K562 (cell line): ENCODE results near the gene INKA2. TPM values are rescaled to one million over a fixed set of nuclear protein-coding genes. Genes with fewer than 3 reads are reported as not detected.

Source experiments
- ATF7 ChIP-seq: fragments of 450-650 bp; IDR thresholded peaks from 2 replicates; pipeline ENCODE4 v1.7.1; 2014; ENCODE audit warnings: mild to moderate bottlenecking, moderate library complexity
- DPF2 ChIP-seq: fragments of 450-650 bp; IDR thresholded peaks from 2 replicates; pipeline ENCODE4 v1.6.1; 2016
- FOXJ3 ChIP-seq: sonication (generic); formaldehyde crosslinking; IDR thresholded peaks from 2 replicates; pipeline ENCODE4 v1.4.0; 2020; ENCODE audit warnings: mild to moderate bottlenecking, missing genetic modification reagents
- HSF4 ChIP-seq: fragments of 250-450 bp; sonication (Bioruptor Pico); IDR thresholded peaks from 2 replicates; pipeline ENCODE4 v2.1.2; 2022; ENCODE audit warnings: mild to moderate bottlenecking, moderate library complexity, borderline replicate concordance
- MBD2 ChIP-seq: sonication (generic); IDR thresholded peaks from 2 replicates; pipeline ENCODE4 v1.6.1; 2016; ENCODE audit warnings: low read depth, borderline replicate concordance
- SOX6 ChIP-seq: fragments of 450-650 bp; IDR thresholded peaks from 2 replicates; pipeline ENCODE4 v1.6.1; 2014; ENCODE audit warnings: mild to moderate bottlenecking
- SRF ChIP-seq, 2 experiments: fragments of 250-450, 450-650 bp in 1 of 2; sonication (Bioruptor Pico) in 1 of 2; sonication (generic) in 1 of 2; formaldehyde crosslinking; IDR thresholded peaks; 2 replicates each; pipeline versions ENCODE4 v1.5.0 to v1.5.1; 2020 to 2022; ENCODE audit warnings: mild to moderate bottlenecking in 1 of 2, missing genetic modification reagents in 1 of 2
- ZBTB17 ChIP-seq: fragments of 450-650 bp; formaldehyde crosslinking; IDR thresholded peaks from 2 replicates; pipeline ENCODE4 v1.4.0; 2020; ENCODE audit warnings: mild to moderate bottlenecking
- ZNF134 ChIP-seq: fragments of 250-450 bp; sonication (Bioruptor Pico); conservative IDR thresholded peaks from 2 replicates; pipeline ENCODE4 v1.4.0; 2020
- ZNF274 ChIP-seq: IDR thresholded peaks from 2 replicates; pipeline ENCODE4 v1.6.1; 2011; ENCODE audit warnings: low read depth, mild to moderate bottlenecking, low read length, moderate library complexity, borderline replicate concordance
- ZNF696 ChIP-seq: fragments of 250-450 bp; sonication (Bioruptor Pico); conservative IDR thresholded peaks from 2 replicates; pipeline ENCODE4 v1.4.0; 2020; ENCODE audit warnings: mild to moderate bottlenecking, moderate library complexity
- ZNF717 ChIP-seq: fragments of 250-450 bp; sonication (Bioruptor Pico); IDR thresholded peaks from 2 replicates; pipeline ENCODE4 v1.5.0; 2021
- polyA plus RNA-seq, 8 experiments: library from polyadenylated mRNA; depleted of rRNA in 4 of 8; stranded (reverse) in 5 of 8; unstranded in 3 of 8; fragments of >200 nt; fragmentation: Nextera tagmentation in 2 of 8; fragmentation: Illumina TruSeq in 1 of 8; extraction: Ambion mirVana in 2 of 8; extraction: Trizol in 1 of 8; gene quantifications; 2 replicates each; pipeline versions ENCODE4 v1.2.1 to v1.2.3, GENCODE V29; 2011 to 2014; ENCODE audit warnings: inconsistent platforms in 1 of 8, missing spikeins in 1 of 8
- total RNA-seq, 7 experiments: library from RNA; depleted of rRNA in 6 of 7; stranded (reverse); fragments of >200 nt in 6 of 7; fragmentation: Illumina TruSeq in 2 of 7; extraction: Trizol in 2 of 7; gene quantifications; 2 replicates each; pipeline versions ENCODE4 v1.2.1 to v1.2.3, GENCODE V29; 2011 to 2021; ENCODE audit warnings: low replicate concordance in 1 of 7
- TF ChIP-seq, protein P1 (sequence below): sonication (generic); formaldehyde crosslinking; IDR thresholded peaks from 2 replicates; pipeline ENCODE4 v1.8.1; 2023; ENCODE audit warnings: missing genetic modification reagents, mild to moderate bottlenecking, borderline replicate concordance
- TF ChIP-seq, protein P2 (sequence below), 2 experiments: fragments of 450-650 bp; formaldehyde crosslinking in 1 of 2; IDR thresholded peaks; 2 replicates each; pipeline versions ENCODE4 v1.4.0 to v1.6.1; 2014 to 2020; ENCODE audit warnings: mild to moderate bottlenecking in 2 of 2, borderline replicate concordance in 1 of 2, low read depth in 1 of 2

INKA2 gene
- total and polyA plus RNA-seq, 9 of the 15 experiments (the other 6 are each of a cell fraction or from before 2014, with no cell fraction given): 0.04 to 1.4 (median 0.26) TPM; not detected in 1

DNA sequence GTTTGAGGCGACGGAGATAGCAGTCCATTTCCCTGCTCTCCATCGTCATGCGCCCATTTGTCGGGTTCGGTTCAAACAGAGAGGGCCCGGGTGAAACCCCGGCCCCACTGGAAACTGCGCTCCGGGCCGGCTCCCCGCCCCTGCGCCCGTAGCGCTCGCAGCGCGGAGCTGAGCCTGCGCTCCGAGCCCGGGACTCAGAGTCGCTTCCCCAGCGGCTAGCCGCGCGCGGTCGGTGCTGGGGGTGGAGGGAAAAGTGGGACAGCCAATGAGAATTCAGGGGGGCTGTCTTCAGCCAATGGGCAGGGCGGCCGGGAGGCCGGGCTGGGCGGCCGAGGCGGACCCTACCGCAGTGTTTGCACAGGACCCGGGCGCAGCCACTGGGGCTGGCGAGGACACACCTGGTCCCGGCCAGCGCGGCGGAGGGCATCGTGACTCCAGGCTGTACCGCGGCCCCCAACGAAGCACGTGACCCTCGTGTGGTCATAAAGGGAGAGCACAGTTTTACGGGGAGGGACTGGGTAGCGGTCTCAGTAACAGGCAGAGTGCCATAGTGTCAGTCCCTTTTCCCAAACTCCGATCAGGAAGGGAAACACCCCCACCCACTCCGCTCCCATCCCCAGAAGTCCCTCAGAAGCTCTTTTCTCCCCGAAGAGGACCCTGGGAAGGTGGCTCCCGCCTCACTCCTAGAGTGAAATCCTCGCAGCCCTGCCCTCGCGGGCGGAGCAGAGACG is at the start of gene INKA2 (continued):
- peak in 1 of 2 experiments; percentile 21; a peak in 1 of 4 replicates for TF ChIP-seq SRF (CRISPR knock-in tag; IDR thresholded peaks at IDR 0.05)
- TF ChIP-seq MBD2: peak; percentile 60
- no peak for TF ChIP-seq FOXJ3 (CRISPR knock-in tag)
- no peak for TF ChIP-seq ZNF274
- TF ChIP-seq ZNF717 (CRISPR knock-in tag): no peak
- TF ChIP-seq SOX6: no peak
- TF ChIP-seq, protein P1, sequence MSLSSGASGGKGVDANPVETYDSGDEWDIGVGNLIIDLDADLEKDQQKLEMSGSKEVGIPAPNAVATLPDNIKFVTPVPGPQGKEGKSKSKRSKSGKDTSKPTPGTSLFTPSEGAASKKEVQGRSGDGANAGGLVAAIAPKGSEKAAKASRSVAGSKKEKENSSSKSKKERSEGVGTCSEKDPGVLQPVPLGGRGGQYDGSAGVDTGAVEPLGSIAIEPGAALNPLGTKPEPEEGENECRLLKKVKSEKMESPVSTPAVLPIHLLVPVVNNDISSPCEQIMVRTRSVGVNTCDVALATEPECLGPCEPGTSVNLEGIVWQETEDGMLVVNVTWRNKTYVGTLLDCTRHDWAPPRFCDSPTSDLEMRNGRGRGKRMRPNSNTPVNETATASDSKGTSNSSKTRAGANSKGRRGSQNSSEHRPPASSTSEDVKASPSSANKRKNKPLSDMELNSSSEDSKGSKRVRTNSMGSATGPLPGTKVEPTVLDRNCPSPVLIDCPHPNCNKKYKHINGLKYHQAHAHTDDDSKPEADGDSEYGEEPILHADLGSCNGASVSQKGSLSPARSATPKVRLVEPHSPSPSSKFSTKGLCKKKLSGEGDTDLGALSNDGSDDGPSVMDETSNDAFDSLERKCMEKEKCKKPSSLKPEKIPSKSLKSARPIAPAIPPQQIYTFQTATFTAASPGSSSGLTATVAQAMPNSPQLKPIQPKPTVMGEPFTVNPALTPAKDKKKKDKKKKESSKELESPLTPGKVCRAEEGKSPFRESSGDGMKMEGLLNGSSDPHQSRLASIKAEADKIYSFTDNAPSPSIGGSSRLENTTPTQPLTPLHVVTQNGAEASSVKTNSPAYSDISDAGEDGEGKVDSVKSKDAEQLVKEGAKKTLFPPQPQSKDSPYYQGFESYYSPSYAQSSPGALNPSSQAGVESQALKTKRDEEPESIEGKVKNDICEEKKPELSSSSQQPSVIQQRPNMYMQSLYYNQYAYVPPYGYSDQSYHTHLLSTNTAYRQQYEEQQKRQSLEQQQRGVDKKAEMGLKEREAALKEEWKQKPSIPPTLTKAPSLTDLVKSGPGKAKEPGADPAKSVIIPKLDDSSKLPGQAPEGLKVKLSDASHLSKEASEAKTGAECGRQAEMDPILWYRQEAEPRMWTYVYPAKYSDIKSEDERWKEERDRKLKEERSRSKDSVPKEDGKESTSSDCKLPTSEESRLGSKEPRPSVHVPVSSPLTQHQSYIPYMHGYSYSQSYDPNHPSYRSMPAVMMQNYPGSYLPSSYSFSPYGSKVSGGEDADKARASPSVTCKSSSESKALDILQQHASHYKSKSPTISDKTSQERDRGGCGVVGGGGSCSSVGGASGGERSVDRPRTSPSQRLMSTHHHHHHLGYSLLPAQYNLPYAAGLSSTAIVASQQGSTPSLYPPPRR (CRISPR knock-in tag): peak; percentile 95; the same call in 1 of the 2 replicates
- no peak for TF ChIP-seq HSF4
- no peak for TF ChIP-seq ZNF696 (CRISPR knock-in tag)
- 0 out of 2 replicates have a peak, but pooled peaks have one; percentile 51 for TF ChIP-seq ZBTB17
- no peak for TF ChIP-seq ZNF134
- TF ChIP-seq, protein P2, sequence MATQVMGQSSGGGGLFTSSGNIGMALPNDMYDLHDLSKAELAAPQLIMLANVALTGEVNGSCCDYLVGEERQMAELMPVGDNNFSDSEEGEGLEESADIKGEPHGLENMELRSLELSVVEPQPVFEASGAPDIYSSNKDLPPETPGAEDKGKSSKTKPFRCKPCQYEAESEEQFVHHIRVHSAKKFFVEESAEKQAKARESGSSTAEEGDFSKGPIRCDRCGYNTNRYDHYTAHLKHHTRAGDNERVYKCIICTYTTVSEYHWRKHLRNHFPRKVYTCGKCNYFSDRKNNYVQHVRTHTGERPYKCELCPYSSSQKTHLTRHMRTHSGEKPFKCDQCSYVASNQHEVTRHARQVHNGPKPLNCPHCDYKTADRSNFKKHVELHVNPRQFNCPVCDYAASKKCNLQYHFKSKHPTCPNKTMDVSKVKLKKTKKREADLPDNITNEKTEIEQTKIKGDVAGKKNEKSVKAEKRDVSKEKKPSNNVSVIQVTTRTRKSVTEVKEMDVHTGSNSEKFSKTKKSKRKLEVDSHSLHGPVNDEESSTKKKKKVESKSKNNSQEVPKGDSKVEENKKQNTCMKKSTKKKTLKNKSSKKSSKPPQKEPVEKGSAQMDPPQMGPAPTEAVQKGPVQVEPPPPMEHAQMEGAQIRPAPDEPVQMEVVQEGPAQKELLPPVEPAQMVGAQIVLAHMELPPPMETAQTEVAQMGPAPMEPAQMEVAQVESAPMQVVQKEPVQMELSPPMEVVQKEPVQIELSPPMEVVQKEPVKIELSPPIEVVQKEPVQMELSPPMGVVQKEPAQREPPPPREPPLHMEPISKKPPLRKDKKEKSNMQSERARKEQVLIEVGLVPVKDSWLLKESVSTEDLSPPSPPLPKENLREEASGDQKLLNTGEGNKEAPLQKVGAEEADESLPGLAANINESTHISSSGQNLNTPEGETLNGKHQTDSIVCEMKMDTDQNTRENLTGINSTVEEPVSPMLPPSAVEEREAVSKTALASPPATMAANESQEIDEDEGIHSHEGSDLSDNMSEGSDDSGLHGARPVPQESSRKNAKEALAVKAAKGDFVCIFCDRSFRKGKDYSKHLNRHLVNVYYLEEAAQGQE (IDR thresholded peaks at IDR 0.05; ENCODE audit: borderline replicate concordance): peak; percentile 22
- TF ChIP-seq, protein P2 (CRISPR knock-in tag; IDR thresholded peaks at IDR 0.05; ENCODE audit: low read depth): no peak; the same call in 1 of the 2 replicates
- TF ChIP-seq DPF2: 0 out of 2 replicates have a peak, but pooled peaks have one; percentile 22
- 0 out of 2 replicates have a peak, but pooled peaks have one; percentile 37 for TF ChIP-seq ATF7
